DMS153 treated with DMSO at 0.1 percent for 48 hours (cell line): Measurements from ENCODE around the gene DCP2.
A peak's percentile ranks its signal among the peaks of the same experiment; 100 is the strongest.
"Not testable (repeated sequence)": the region's sequence is repeated elsewhere in the genome, so short reads cannot be mapped to it uniquely, and the experiment has no call there.

Experiments
- DNase-seq: peaks from one replicate; lab custom pipeline; 2025; ENCODE audit not compliant: unreplicated experiment; lab: John Stamatoyannopoulos, UW

Gene DCP2

GRCh38 chr5:112976432-112977309 lies at the start of gene DCP2:
Gene DCP2, plus strand, starts transcription at chr5:112976798. Its CDS starts 136 bp downstream, at chr5:112976934.
- peak; percentile 84 for DNase-seq

DNA sequence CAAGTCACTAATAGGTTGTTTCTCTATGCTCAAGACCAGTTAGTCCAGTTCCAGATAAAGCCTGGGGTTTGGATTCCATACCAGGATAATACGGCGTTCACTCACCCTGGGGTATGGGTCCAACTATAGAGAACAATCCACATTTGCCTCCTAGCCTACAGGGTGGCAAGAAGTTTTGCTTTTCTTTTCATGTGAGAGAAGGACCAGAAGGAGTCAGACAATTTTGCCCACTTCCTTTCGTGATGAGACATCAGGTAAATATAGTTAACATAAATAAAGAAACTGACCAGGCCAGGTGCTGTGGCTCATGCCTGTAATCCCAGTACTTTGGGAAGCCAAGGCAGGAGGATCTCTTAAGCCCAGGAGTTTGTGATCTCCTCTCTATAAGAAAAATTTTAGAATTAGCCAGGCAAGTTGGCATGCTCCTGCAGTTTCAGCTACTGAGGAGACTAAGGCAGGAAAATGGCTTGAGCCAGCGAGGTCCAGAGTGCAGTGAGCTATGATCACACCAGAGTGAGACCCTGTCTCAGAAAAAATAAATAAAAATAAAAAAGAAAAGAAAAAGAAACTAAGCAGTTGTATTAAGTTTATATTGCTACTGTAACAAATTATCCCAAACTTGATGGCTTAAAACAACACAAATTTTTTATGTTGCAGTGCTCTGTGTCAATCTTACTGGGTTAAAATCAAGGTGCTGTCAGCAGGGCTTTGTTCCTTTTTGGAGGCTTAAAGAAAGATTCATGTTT lies 47.1 kb upstream of the DCP2 start:
- no peak for DNase-seq

DNA sequence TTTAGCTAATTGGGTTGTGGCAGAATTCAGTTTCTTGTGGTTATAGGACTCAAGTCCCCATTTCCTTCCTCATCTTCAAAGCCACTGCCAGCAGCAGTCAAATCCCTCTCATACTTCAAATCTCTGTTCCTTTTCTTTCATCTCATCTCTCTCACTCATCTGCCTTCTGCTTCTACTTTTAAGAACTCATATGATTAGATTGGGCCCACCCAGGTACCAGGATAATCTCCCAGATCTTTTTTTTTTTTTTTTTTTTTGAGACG lies 46.6 kb upstream of the DCP2 start:
- DNase-seq = no peak

GRCh38 chr5:112931473-112931872 lies 45.1 kb upstream of the DCP2 start:
- no peak for DNase-seq

DNA sequence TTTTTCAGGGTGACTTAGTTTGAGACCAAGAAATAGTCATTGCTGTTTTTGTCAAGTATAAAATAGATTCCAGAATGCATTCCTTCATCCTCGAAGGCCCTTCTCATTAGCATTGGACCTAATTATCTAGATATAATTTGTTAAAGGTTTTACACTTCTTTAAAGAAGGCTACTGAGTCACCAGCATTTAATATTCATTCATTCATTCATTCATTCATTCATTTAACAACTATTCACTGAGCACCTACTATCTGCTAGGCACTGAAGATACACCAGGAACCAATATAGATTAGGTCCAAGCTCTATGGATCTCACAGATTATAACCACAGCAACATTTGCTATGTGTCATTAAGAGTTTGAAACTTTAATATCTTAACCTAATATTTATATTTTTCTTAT lies 43.5 kb upstream of the DCP2 start:
- no peak for DNase-seq

DNA sequence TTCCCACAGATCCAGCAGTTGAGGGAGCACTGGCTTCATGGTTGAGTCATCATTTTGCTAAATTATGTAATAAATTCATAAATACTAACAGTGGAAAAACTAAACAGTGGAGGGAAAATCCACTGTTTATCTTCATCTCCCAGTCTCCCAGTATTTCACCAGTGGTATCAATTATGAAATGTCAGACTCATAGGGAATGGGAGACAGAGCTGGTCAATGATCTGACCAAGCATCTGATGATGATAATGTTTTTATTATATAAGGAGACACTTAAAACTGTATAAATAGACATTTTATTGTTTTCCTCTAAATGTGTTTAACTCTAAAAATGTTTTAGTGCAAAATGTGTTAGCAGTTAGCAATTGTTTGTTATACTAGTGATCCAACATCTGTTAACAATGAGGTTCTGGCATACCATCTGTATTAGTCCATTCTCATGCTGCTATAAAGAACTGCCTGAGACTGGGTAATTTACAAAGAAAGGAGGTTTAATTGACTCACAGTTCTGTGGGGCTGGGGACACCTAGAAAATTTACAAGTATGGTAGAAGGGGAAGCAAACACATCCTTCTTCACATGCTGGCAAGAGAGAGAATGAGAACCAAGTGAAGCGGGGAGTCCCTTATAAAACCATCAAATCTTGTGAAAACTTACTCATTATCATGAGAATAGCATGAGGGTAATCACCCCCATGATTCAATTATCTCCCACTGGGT lies 42.8 kb upstream of the DCP2 start:
- DNase-seq = no peak

DNA sequence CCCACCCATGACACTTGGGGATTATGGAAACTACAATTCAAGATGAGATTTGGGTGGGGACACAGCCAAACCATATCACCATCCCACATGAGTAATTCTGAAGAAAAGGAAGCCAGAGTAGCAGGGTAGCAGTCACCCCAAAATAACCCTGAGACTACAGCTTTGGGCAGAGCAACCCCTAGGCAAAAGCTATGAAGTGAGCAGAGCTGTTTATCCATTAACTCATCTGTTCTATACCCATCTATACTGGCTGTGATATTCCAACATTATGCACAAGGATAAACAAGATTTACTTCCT lies 42.3 kb upstream of the DCP2 start:
- no peak for DNase-seq

GRCh38 chr5:112935675-112936074 lies 40.9 kb upstream of the DCP2 start:
- DNase-seq = no peak

GRCh38 chr5:112938286-112938685 lies 38.3 kb upstream of the DCP2 start:
- DNase-seq = no peak

DNA sequence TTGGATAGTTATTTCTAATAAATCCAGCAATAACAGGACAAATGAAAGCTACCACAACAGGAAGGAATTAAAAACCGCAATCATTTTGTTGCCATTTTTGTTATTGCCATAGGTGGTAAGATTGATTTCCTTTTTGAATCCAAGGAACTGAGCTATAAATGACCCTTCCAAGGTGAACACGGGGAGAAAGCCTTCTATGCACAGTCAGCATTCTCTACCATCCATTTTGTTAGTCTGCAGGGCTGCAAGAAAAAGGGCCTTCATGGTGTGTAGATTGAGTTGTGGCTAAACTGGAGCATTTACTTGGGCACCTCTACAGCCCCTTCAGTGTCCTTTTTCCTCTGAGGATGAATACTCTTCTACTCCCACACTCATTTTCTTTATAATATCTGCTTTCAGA lies 35.9 kb upstream of the DCP2 start:
- no peak for DNase-seq

DNA sequence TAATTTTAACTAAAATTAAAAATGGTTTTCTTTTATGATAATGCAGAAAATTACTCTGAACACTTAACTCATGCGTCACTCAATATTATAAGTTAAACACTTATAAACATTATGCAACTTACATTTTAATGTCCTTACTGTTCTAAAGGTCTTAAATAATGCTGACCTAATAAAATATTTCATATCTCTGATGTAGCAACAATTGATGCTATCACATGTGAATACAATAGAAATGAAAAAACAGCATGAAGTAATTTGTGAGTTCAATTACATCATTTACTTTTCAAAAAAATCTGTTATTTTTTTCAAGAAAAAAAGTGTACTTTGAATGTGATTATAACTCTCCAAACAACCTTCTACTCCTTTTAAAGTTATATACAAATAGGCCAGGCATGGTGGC lies 28.1 kb upstream of the DCP2 start:
- DNase-seq = no peak

- DNase-seq = no peak
Measured at GRCh38 chr5:112951124-112951702, 25.4 kb upstream of the DCP2 start.

GRCh38 chr5:112956606-112957005 lies 20.0 kb upstream of the DCP2 start:
- no peak for DNase-seq

DNA sequence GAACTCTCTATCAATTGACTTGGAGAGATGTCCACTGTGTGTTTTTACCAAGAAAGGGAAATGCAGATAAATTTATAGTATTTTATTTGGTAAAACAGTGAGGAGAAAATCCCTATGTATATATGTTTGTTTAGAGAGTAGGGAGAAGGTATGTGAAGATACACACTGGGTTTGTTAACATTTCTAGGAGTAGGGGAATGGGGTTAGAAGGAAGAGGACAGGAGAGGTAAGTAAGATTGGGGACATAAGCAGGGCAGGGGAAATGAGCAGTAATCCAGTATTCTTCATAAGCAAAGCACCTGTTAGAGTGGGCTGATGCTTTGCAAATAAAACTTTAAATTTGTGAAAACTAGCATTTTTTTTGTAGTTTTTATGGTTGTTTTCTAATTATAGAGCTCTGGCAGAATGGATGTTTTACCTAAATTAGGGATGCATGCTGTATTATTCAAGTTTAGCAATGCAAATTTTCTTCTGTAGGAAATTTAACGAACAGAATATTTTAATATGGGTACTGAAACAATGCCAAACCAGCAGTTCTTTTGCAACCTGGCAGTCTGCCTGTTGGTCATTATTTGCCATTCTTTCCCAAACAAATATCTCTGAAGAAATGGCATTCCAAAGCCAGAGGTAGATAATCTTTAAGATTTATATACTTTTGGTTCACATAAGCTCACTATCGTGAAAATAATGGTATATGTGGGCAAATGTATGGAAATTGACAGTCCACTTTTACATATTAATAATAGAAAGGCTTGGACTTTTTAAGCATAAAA lies 19.4 kb upstream of the DCP2 start:
- no peak for DNase-seq

GRCh38 chr5:112958093-112959088 lies 18.2 kb upstream of the DCP2 start:
- no peak for DNase-seq

- not testable (repeated sequence) for DNase-seq
Measured at GRCh38 chr5:112959872-112960271, 16.7 kb upstream of the DCP2 start.

DNA sequence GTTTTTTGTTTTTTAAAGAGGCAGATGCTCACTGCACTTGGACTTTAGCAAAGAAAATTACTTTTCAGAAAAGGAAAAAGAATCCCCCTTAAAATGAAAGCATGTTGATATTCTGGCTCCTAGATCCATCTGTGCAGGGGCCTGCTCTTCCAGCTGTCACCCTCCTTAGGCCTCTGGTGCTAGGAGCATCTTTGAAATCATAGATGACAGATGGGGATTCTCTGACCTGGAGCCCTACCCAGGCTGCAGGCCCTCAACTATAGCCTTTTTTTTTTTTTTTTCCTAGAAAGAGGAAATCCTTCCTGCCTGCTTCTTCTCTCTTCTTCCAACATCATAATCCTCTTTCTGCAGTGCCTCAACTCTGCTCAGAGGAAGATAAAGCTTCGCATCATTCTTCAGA lies 16.3 kb upstream of the DCP2 start:
- no peak for DNase-seq

GRCh38 chr5:112960863-112961504 lies 15.6 kb upstream of the DCP2 start:
- no peak for DNase-seq

GRCh38 chr5:112963374-112963733 lies 13.2 kb upstream of the DCP2 start:
- not testable (repeated sequence) for DNase-seq
